GM19467 (cell line): ENCODE data around the gene FBXO9.

Experiments
- ATAC-seq: cut with Tn5 transposase; IDR thresholded peaks from one replicate; pipeline ENCODE4 v1.9.1; 2021; ENCODE audit warnings: mild to moderate bottlenecking, moderate library complexity; ENCODE audit not compliant: unreplicated experiment

Gene FBXO9

DNA sequence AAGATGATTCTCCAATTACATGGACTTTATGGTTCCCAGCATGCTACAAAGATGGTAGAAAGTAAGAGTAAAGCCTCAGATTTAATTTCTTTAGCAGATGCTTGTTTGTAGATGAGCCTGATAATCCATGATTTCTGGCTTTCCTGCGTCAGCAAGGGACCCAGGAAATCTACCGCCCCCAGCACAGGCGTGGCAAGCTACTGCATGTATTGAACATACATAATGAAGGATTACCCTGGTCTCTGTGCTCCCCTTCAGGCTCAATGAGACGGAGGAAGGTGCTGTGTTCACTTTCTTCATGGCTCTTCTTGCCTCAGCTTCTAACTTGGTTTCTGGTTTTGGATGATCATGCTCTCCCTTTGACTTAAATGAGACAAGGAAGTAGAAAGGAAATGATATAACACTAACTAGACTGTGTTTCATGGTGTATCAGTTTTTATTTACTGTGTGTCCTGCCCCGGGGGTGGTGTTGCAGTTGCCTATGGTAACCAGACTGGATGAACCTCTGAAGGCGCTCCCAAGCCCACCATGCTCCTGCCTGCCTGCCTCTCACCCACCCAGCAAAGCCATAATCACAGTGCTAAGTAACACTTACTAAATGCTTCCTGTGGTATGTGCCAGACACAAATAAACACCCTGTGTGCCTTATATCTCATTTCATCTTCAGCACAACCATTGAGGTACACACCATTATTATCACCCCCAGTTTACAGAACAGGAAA, 65.5 kb downstream of the FBXO9 start:
- no peak for ATAC-seq

DNA sequence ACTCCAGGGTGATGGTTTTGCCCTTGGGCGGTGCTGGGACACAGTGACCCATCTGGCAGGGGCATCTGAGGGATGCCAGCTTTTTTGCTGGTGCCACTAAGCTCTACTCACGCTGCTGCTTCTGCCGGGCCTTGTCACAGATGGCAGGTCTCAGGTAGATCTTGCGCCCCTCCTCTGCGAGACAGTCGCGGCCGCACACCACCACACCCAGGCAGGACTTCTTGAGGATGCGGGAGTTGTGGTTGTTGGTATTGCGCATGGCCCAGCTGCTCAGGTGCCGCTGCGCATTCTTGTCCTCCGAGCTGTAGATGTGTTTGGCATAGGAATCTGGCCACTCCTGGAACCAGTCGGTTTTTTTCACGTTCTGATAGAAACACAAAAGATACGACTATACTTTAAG, 68.8 kb downstream of the FBXO9 start:
- no peak for ATAC-seq

DNA sequence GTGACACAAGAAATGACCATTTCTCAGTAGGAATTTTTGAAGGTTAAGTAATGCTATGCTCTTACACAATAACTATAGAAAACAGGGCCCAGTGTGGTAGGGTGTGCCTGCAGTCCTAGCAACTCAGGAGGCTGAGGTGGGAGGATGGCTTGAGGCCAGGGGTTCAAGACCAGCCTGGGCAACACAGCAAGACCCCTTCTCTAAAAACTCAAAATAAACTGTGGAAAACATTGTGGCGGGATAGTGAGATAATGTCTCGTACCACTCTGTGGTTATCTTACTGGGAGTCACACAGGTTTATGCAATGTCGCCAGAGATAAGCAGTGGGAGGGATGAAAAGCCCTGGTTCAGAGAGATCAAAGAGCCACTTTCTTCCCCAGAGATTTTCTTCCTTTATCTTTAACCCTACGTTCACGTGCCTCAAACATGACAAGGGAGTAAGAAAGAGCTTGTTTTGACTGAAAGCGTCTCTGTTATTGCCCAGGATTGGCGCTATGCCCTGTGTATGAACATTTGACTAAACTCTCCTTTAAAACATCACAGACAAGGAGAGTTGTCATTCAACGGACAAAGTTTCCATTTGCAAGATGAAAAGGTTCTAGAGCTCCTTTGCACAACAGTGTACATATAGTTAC, 69.5 kb downstream of the FBXO9 start:
- no peak for ATAC-seq

DNA sequence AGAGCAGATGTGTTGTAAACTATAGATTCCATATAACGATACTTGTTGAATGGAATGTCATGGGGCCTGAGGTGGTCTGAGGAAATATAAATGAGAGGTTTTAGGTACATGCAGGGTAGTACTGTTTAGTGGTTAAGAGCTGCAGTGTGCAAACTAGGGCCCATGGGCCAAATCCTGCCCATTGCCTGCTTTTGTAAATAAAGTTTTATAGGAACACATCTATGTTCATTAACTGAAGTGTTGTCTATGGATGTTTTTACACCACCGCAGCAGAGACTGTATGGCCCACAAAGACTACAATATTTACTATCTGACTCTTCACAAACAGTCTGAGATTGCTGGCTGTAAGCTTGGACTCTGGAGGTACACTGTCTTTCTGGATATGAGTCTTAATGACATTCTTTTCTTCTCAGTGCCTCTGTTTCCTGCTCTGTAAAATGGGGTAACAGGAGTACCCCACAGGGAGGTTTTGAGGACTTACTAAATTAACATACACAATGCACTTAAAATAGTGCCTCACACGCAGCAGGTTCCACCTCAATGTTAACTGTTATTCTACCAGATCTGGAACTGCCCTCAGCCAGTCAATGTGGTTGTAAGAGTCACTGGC, 70.9 kb downstream of the FBXO9 start:
- no peak for ATAC-seq

GRCh38 chr6:53139841-53140413, 74.7 kb downstream of the FBXO9 start:
- no peak for ATAC-seq

DNA sequence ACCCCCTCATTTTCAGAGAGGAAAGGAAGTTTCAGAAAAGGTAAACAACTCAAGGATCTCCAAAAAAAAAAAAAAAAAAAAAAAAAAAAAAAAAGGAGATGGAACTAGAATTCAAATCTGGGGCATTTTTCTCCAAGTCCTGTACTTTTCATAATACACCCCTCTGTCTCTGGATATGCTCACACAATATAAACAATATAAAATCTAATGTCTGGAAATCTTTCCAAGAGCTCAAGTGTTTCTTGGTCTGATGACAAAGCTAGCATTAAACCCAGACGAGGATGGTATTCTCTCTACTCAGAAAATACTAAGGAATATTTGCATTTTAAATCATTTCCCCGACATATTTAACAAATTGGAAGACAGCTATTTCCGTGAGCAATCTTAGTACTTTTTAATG, 77.6 kb downstream of the FBXO9 start:
- ATAC-seq, result no peak

DNA sequence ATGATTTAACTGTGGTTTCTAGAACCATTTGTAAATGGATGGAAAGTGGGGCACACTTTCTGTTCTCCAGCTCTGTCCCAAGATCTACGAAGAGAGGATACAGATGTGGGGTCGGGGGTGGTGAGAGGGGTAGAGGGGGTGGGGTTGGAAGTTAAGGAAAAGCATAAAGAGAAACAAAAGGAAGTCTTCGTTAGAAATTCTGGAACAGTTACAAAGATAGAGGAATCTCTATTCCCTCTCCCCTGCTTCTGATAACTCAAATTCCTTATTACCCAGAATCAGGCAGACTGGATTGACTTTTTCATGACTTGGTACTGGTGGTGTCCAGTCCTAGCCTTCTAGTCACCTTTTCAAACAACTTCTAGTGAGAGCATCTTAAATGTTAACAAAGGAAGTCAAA, 78.5 kb downstream of the FBXO9 start:
- no peak for ATAC-seq

DNA sequence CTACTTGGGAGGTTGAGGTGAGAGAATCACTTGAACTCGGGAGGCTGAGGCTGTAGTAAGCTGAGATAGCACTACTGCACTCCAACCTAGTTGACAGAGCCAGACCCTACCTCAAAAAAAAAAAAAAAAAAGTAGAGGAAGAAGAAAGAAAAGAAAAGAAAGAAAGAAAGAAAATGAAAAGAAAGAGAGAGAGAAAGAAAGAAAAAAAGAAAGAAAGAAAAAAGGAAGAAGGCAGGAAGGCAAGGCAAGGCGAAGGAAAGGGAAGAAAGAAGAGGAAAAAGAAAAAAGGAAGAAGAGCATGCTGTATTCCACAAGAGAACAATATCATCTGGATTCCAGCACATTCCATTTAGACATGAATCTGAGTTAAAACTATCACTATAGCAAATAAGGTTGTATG, 79.6 kb downstream of the FBXO9 start:
- no peak for ATAC-seq

DNA sequence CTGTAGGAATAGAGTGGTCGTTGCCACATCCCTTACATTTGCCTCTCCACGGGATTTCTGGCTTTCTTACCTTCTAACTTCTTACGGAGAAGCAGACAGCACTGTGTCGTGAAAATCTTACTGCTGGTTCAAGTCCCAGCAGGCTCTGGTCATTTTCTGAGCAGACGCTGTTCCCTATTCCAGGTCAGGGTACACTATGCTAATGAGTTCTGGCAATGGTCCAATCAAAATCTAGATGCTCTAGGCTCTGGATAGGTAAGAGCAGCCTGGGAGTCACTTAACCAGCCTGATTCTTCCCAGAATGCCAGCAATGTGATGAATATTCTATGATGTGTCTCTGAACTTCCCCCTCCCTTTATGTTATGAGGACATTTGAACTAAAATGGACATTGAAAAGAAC, 83.5 kb downstream of the FBXO9 start, which contains the start of gene GCM1:
TSS of gene GCM1 (minus strand) at position 158 of the 400 bp plus-strand sequence. CDS start 3,209 bp downstream, outside the sequence.
- ATAC-seq, result no peak
